NOMO-1 treated with DMSO at 0.1 percent for 48 hours (cell line): ENCODE measurements around the gene TPSG1.
A peak's percentile ranks its signal among the peaks of the same experiment; 100 is the strongest.
"Not testable (repeated sequence)": the region's sequence is repeated elsewhere in the genome, so short reads cannot be mapped to it uniquely, and the experiment has no call there.

Experiments used
- DNase-seq: peaks from one replicate; lab custom pipeline; 2025; ENCODE audit not compliant: unreplicated experiment; lab: John Stamatoyannopoulos, UW

Gene TPSG1

DNA sequence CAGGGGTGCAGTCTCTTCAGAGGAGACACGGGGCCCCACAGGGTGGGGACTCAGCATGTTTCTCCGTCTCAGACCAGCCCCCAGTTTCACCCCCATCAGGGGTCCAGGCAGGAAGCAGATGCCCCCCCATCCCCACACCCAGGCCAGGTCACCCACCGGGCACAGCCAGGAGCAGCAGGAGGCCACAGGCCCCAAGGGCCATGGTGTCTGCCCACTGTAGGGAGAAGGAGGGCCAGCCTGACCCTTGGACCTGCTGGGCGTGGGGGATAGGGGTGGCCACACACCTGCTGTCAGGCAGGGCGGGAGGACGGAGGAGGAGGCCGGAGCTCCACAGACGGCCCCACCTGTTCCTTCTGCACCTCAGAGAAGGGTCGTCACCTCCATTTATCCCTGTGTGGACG lies at the start of gene TPSG1:
Gene TPSG1 (minus strand): TSS at position 218 of the 401 bp plus-strand sequence. CDS start 16 bp downstream, at position 202.
- DNase-seq, result no peak

DNA sequence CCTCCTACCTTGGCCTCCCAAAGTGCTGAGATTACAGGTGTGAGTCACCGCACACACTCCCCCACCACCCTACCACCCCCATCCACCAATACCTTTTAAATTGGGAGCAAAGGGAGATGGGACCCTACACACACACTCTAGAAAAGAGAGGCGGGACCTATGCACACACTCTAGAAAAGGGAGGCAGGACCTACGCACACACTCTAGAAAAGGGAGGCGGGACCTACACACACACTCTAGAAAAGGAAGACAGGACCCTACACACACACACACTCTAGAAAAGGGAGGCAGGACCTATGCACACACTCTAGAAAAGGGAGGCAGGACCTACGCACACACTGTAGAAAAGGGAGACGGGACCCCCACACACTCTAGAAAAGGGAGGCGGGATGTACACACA lies 49.7 kb upstream of the TPSG1 start:
- DNase-seq, result no peak

DNA sequence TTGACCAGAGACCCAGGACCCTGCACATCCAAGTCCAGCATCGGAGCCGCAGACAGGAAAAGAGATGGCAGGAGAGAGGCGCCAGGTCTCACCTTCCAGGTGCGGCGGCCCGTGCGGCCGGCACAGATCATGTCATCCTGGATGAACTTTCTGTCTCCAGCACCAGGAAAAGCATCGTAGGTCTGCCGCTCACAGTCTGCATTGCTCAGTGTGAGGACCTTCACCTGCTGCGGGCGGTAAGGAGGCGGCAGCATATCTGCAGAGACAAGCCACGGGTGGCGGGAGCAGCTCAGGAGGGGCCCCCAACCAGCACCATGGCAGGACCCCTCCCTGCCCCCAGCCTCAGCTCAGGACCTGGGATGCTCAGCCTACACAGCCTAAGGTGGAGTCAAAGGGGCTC lies 48.7 kb upstream of the TPSG1 start:
- no peak for DNase-seq

- no peak for DNase-seq
Observed at GRCh38 chr16:1272453-1273198, 47.6 kb upstream of the TPSG1 start.

- DNase-seq, result not testable (repeated sequence)
Observed at GRCh38 chr16:1271724-1272413, 46.8 kb upstream of the TPSG1 start.

DNA sequence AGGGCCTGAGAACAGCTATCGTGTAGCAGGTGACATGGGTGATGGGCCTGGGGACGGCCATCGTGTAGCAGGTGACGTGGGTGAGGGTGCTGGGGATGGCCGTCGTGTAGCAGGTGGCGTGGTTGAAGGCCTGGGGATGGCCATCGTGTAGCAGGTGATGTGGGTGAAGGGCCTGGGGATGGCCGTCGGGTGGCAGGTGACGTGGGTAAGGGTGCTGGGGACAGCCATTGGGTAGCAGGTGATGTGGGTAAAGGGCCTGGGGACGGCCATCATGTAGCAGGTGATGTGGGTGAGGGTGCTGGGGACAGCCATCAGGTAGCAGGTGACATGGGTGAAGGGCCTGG lies 46.3 kb upstream of the TPSG1 start:
- no peak for DNase-seq

- not testable (repeated sequence) for DNase-seq
Observed at GRCh38 chr16:1269418-1269817, 44.4 kb upstream of the TPSG1 start.

GRCh38 chr16:1265826-1266225 lies 40.8 kb upstream of the TPSG1 start:
- no peak for DNase-seq

GRCh38 chr16:1265090-1265630 lies 40.1 kb upstream of the TPSG1 start:
- no peak for DNase-seq

DNA sequence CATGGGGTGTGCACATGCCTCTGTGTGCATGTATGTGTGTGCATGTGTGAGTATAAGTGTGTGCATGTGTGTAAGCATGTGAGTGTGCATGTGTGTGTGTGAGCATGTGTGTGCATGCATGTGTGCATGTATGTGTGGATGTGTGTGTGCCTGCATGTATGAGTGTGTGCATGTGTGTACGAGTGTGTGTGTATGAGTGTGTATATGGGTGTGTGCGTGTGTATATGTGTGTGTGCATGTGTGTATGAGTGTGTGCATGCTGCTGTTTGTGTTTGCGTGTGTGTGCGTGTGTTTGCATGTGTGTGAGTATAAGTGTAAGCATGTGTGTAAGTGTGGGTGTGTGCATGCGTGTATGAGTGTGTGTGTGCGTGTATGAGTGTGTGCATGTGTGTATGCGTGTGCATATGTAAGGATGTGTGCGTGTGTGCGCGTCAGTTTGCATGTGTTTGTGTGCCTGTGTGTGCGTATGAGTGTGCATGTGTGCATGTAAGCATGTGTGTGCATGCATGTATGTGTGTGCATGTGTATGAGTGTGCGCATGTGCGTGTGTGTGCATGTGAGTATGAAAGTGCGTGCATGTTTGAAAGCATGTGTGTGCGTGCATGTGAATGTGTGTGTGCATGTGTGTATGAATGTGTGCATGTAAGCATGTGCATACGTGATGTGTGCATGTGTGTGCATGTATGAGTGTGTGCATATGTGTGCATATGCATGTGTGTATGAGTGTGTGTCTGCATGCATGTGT lies 39.4 kb upstream of the TPSG1 start:
- DNase-seq, result no peak

GRCh38 chr16:1263591-1264344 lies 38.7 kb upstream of the TPSG1 start:
- DNase-seq, result no peak

GRCh38 chr16:1262846-1263221 lies 37.8 kb upstream of the TPSG1 start:
- DNase-seq, result no peak

DNA sequence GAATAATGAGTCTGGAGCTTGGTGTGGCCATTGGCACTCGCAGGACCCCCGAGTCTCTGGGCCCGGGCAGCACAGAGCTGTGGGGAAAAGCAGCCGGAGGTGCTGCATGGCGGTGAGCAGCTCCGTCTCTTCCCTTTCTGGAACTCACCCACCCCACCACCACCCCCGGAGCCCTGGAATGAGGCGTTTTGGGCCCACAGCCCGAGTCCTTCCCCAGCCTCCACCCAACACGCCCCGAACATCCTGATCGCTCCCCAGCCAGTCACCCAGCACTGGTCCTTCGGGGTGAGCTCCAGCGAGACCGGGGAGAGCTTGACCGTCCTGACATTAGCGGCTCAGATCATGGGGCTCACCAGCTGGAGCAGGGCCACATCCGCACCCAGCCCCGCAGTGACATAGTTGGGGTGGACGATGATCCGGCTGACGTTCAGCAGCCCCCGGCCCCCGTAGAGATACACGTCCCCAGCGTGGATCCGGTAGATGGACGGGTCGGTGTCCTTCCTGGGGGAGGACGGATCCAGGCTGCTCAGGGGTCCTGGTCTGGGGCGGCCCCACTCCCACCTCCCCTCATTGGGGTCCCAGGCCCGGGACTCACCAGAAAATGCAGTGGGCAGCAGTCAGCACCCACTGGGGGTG lies 37.3 kb upstream of the TPSG1 start:
- DNase-seq, result no peak

GRCh38 chr16:1261131-1261892 lies 36.2 kb upstream of the TPSG1 start:
- DNase-seq, result no peak

GRCh38 chr16:1260101-1260680 lies 35.1 kb upstream of the TPSG1 start:
- DNase-seq, result no peak

DNA sequence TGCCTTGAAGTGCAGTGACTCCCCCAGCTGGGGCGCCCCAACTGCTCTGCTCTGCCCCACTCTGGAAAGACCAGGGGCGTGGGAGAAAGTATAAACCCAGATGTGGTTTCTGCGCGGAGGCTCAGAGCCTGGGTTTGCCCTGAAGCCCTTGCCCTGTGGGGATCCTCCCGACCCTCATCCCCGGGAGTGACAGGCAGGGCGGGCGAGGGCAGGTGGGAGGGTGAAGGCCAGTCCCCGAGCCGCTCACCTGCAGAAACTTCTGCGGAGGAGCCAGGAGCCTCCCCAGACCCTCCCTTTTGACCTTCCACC lies 34.6 kb upstream of the TPSG1 start:
- no peak for DNase-seq

DNA sequence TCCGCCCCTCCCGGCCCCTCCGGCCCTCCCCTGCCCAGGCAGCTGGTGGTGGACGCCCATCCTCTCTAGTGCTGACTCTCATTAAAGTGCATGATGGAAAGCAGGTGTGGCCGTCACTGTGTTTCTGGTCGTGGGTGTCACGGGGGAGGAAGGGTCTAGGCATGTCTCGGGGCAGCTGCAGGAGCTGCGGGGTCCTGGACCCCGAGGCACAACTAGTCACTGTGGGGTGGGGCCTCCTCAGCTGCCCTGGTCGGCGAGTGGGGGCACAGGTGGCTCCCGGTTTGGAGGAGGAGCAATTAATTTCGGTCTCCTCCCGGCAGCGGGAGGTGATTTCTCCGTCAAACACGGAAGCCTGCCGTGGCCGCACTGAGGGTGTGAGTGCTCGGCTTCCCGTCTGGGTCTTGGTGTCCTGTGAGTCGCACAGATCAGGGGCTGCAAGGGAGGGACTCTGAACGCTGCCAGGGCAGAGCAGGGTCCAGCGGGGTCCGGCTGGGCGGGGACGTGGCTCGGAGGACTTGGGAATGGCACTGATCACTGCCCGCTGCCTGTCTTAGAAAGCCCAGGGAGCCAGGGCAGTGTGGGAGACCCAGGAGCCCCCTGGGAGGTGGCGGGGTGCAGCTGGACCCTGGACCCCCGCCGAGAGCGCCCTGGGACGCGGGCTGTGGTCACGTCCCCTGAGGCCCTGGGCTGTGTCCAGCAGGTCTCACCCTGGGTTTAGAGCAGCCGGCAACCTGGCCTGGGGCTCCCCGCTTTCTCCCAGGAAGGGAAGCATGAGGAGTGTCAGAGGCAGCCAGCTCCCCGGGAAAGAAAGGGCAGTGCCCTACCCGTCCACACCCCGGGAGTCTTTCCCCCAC lies 34.1 kb upstream of the TPSG1 start:
- peak; percentile 12 for DNase-seq

GRCh38 chr16:1258225-1258600 lies 33.1 kb upstream of the TPSG1 start:
- no peak for DNase-seq
